AG04450 (cell line): ENCODE measurements around the gene OR10G3. TPM values are rescaled to one million over a fixed set of nuclear protein-coding genes. Genes with fewer than 3 reads are reported as not detected.
"Not testable (repeated sequence)": the region's sequence is repeated elsewhere in the genome, so short reads cannot be mapped to it uniquely, and the experiment has no call there.

ENCODE experiments used
- CTCF ChIA-PET: fragments of 300-600, 350-600 bp; formaldehyde crosslinking; extraction: SDS; loops from one replicate; lab custom pipeline; 2022; ENCODE audit warnings: antibody characterized with exemption, inconsistent platforms; lab: Charles Lee
- POLR2A ChIA-PET: fragments of 350-600 bp; formaldehyde crosslinking; extraction: SDS; loops from one replicate; lab custom pipeline; 2021; ENCODE audit warnings: antibody characterized with exemption, inconsistent platforms; lab: Yijun Ruan, JAX
- DNase-seq: peaks from one replicate; pipeline ENCODE4 v3.0.0-alpha.2; 2011; ENCODE audit warnings: low read depth, low spot score
- H3K27ac ChIP-seq: one replicate; pipeline ENCODE4 v1.5.1; 2012; ENCODE audit warnings: low read depth, low read length, control low read depth
- H3K27me3 ChIP-seq: one replicate; pipeline ENCODE4 v1.6.0; 2012; ENCODE audit warnings: low read length; ENCODE audit not compliant: control insufficient read depth, insufficient read depth
- H3K4me3 ChIP-seq: 2 replicates; pipeline ENCODE4 v1.5.1; 2011; ENCODE audit warnings: mild to moderate bottlenecking, low read depth, low read length, control low read depth
- H3K9me3 ChIP-seq: 2 replicates; pipeline ENCODE4 v1.5.1; 2012; ENCODE audit warnings: low read length; ENCODE audit not compliant: control insufficient read depth, insufficient read depth
- CTCF ChIP-seq: IDR thresholded peaks from 2 replicates; pipeline ENCODE4 v1.5.1; 2011; ENCODE audit warnings: low read depth, low read length, control low read depth, inconsistent platforms
- polyA plus RNA-seq: library from polyadenylated mRNA; depleted of rRNA; stranded (reverse); fragments of >200 nt; gene quantifications from 2 replicates; pipeline ENCODE4 v1.2.3, GENCODE V29; 2011

Gene OR10G3
- polyA plus RNA-seq, 1 experiment: not detected

GRCh38 chr14:21556378-21557083 lies 23.3 kb downstream of the OR10G3 start:
- no peak for DNase-seq
- Histone ChIP-seq H3K4me3 (no peak overlapping the region), H3K9me3 (no peaks in the 10 kb centered on the region), H3K27ac (no peak overlapping the region), H3K27me3 (no peaks in the 10 kb centered on the region)
- POLR2A ChIA-PET: interaction anchor here (0.9 kb wide), 1 partner anchor 58 kb away, joined by 3 read pairs; no protein-coding TSS in a partner anchor
- TF ChIP-seq CTCF: no peak
- CTCF ChIA-PET: interaction anchor here (0.5 to 2.0 kb wide), 24 partner anchors 10 to 453 kb away, joined by 3 to 38 read pairs (median 4); partner anchors contain the start of genes CHD8, METTL3, RAB2B and SALL2

GRCh38 chr14:21553266-21553665 lies 26.6 kb downstream of the OR10G3 start:
- Histone ChIP-seq H3K9me3 (no peaks in the 10 kb centered on the region), H3K27ac (no peak overlapping the region), H3K4me3 (no peak overlapping the region), H3K27me3 (no peaks in the 10 kb centered on the region)
- DNase-seq: no peak
- no peak for TF ChIP-seq CTCF
- ChIA-PET CTCF (no interaction called here), POLR2A (no interaction called here)

- POLR2A ChIA-PET: not testable (repeated sequence)
- CTCF ChIA-PET: interaction anchor here (0.6 kb wide), 1 partner anchor 68 kb away, joined by 4 read pairs; the partner anchor contains the start of genes RAB2B and TOX4
These were observed 35.3 kb downstream of the OR10G3 start for GRCh38 chr14:21544588-21544987.

DNA sequence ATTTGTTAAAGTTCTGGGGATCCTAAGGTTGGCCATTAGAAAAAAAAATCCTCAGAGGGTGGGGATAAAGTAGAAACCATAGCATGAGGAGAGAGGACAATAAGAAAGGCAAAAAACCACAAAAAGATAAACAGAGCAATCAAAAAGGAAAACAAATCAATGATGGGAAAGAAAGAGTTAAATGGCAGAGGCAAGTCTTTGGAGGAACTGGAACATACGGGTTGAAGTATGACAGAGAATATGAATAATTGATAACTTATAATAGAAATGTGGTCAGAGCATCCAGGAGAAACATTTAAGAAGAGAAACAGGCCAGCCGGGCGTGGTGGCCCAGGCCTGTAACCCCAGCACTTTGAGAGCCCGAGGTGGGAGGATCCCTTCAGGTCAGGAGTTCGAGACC lies 35.9 kb downstream of the OR10G3 start:
- Histone ChIP-seq H3K9me3 (no peaks in the 10 kb centered on the region), H3K4me3 (no peak overlapping the region), H3K27ac (no peak overlapping the region), H3K27me3 (peaks cover 10% of the 10 kb centered on the region)
- POLR2A ChIA-PET: no interaction called here
- DNase-seq: no peak
- TF ChIP-seq CTCF: no peak
- CTCF ChIA-PET: no interaction called here

More at GRCh38 chr14:21544588-21544987, 35.3 kb downstream of the OR10G3 start:
- H3K27me3 ChIP-seq, H3K9me3 ChIP-seq, H3K4me3 ChIP-seq, DNase-seq, H3K27ac ChIP-seq: not testable (repeated sequence)

- DNase-seq: no peak
- Histone ChIP-seq H3K9me3 (no peaks in the 10 kb centered on the region), H3K4me3 (no peak overlapping the region), H3K27me3 (peaks cover 14% of the 10 kb centered on the region), H3K27ac (no peak overlapping the region)
- TF ChIP-seq CTCF: no peak
- POLR2A ChIA-PET: no interaction called here
- CTCF ChIA-PET: no interaction called here
These were observed 36.3 kb downstream of the OR10G3 start for GRCh38 chr14:21543521-21543960.
